WI38 (cell line): ENCODE results near the gene LMF2.

ENCODE experiments used
- H3K4me3 ChIP-seq: 2 replicates; pipeline ENCODE4 v1.5.1; 2011; ENCODE audit warnings: low read depth, mild to moderate bottlenecking, control low read depth, low read length
- CTCF ChIP-seq: IDR thresholded peaks from 2 replicates; pipeline ENCODE4 v1.5.1; 2012; ENCODE audit warnings: low read depth, mild to moderate bottlenecking, control low read depth, low read length

LMF2 gene

DNA sequence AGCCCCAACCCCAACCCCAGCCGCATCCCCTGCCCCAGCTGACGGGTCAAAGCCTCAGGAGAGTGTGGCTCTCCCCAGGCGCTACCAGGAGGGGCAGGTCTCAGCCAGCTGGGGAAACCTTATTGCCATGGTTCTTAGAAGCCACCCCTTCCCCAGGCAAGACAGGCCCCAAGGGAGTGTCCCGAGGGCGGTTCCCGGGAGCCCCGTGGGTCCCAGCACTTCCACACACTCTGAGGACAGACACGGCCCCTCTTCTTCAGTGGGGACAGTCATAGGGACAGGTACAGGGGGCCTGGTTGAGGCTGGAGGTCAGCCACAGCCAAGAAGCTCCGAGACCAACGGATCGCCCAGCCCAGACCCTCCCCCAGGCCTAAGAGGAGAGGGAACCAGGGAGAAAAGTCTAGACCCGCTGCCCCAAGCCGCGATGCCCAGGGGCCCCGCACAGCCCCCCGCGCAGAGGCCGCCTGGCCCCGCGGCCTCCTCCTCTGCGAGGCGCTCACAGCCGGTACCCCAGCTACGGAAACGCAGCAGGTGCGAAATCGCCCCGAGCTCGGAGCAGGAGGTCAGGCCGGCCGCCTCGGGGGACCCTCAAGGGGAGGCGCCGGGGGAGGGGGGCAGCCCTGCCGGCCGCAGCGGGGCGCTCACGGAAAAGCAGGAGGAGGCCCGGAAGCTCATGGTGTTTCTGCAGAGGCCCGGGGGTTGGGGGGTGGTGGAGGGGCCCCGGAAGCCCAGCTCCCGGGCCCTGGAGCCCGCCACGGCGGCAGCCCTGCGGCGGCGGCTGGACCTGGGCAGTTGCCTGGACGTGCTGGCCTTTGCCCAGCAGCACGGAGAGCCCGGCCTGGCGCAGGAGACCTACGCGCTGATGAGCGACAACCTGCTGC is 40.8 kb upstream of the LMF2 start:
- no peak for TF ChIP-seq CTCF
- no peak overlapping the region for H3K4me3 ChIP-seq

GRCh38 chr22:50547263-50547985 is 39.9 kb upstream of the LMF2 start:
- no peak overlapping the region for H3K4me3 ChIP-seq
- no peak for TF ChIP-seq CTCF

GRCh38 chr22:50546326-50547262 is 39.1 kb upstream of the LMF2 start:
- TF ChIP-seq CTCF: no peak
- no peak overlapping the region for H3K4me3 ChIP-seq

GRCh38 chr22:50545522-50546325 is 38.2 kb upstream of the LMF2 start, which contains the start of gene KLHDC7B:
KLHDC7B (plus strand) TSS chr22:50545899; CDS start chr22:50546244, 345 bp downstream.
- 0 out of 2 replicates have a peak, but pooled peaks have one; percentile 15 for TF ChIP-seq CTCF
- H3K4me3 ChIP-seq: no peak within 1 kb of the TSS

DNA sequence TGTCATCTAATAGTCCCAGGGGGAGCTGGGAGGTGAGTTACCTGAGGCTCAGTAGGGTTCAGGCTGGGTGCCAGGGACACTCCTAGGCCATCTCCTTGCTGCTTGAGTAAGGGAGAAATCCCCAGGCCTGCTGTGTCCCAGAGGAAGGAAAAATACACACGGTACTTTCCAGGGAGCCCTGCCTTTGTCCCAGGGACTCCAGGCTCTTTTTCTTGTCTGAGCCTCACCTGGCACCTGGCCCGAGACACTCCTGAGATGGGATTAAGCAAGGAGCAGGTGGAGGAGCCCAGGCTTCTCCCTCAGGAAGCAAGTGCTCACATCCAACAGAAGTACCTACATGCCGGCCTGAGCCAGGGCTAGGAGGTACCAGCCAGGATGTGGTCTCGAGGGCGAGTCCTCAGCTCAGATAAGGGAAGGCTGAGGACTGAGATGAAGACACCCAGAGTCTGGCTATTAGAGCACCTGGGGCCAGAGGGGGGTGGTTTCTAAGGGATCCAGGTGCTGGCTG is 37.3 kb upstream of the LMF2 start:
- no peak for TF ChIP-seq CTCF
- H3K4me3 ChIP-seq: no peak overlapping the region

GRCh38 chr22:50544078-50544745 is 36.7 kb upstream of the LMF2 start:
- peak; percentile 54 for TF ChIP-seq CTCF
- no peak overlapping the region for H3K4me3 ChIP-seq
